GM12875 (cell line): ENCODE data around the gene CATSPERD.

Experiments used
- H3K4me3 ChIP-seq: one replicate; pipeline ENCODE4 v1.5.1; 2011; ENCODE audit warnings: low read depth, low read length, control low read depth
- CTCF ChIP-seq: IDR thresholded peaks from 2 replicates; pipeline ENCODE4 v1.5.1; 2011; ENCODE audit warnings: low read depth, mild to moderate bottlenecking, control low read depth, inconsistent platforms, low read length, moderate library complexity, borderline replicate concordance; ENCODE audit not compliant: insufficient read depth

The CATSPERD gene

GRCh38 chr19:5806905-5807304, 86.5 kb downstream of the CATSPERD start:
- TF ChIP-seq CTCF = no peak
- H3K4me3 ChIP-seq = no peak overlapping the region

- H3K4me3 ChIP-seq = no peak overlapping the region
- no peak for TF ChIP-seq CTCF
Observed at GRCh38 chr19:5808120-5808816, 87.8 kb downstream of the CATSPERD start.

- no peak for TF ChIP-seq CTCF
- no peak overlapping the region for H3K4me3 ChIP-seq
Observed at GRCh38 chr19:5809053-5809452, 88.6 kb downstream of the CATSPERD start.

GRCh38 chr19:5809469-5809868, 89.0 kb downstream of the CATSPERD start:
- H3K4me3 ChIP-seq = no peak overlapping the region
- no peak for TF ChIP-seq CTCF

GRCh38 chr19:5811117-5811516, 90.7 kb downstream of the CATSPERD start:
- no peak for TF ChIP-seq CTCF

GRCh38 chr19:5814123-5814851, 93.8 kb downstream of the CATSPERD start:
- no peak for TF ChIP-seq CTCF
- no peak overlapping the region for H3K4me3 ChIP-seq

More at GRCh38 chr19:5811117-5811516, 90.7 kb downstream of the CATSPERD start:
- no peak overlapping the region for H3K4me3 ChIP-seq

- TF ChIP-seq CTCF = no peak
- H3K4me3 ChIP-seq = no peak overlapping the region
Observed at GRCh38 chr19:5814852-5815246, 94.4 kb downstream of the CATSPERD start.
